ENCODE results near the gene ZYG11B.
"Not testable (repeated sequence)": the region's sequence is repeated elsewhere in the genome, so short reads cannot be mapped to it uniquely, and the experiment has no call there.

ZYG11B gene

GRCh38 chr1:52856026-52856425, 129.8 kb downstream of the ZYG11B start:
- DNase-seq = no peak

- DNase-seq = no peak
Observed at GRCh38 chr1:52857443-52857842, 131.2 kb downstream of the ZYG11B start.

- DNase-seq = no peak
Observed at GRCh38 chr1:52862666-52863458, 136.6 kb downstream of the ZYG11B start.

- no peak for DNase-seq
Observed at GRCh38 chr1:52867087-52867863, 141.0 kb downstream of the ZYG11B start.

GRCh38 chr1:52869727-52870126, 143.5 kb downstream of the ZYG11B start:
- DNase-seq = not testable (repeated sequence)

GRCh38 chr1:52876843-52877242, 150.6 kb downstream of the ZYG11B start:
- no peak for DNase-seq
